B cell (primary cell): ENCODE results near the gene GAK. TPM values are rescaled to one million over a fixed set of nuclear protein-coding genes. Genes with fewer than 3 reads are reported as not detected.

Experiments used
- ATAC-seq: fragments of 200-7000 bp; cut with Tn5 transposase; one replicate; pipeline ENCODE4 v1.10.0; 2021; ENCODE audit warnings: low read depth, mild to moderate bottlenecking, moderate number of reproducible peaks, moderate library complexity
- CTCF ChIA-PET: fragments of 350-600 bp; sonication (Branson Sonifier 250); formaldehyde crosslinking; loops from one replicate; lab custom pipeline; 2021; ENCODE audit warnings: antibody characterized with exemption, inconsistent platforms; lab: Charles Lee
- POLR2A ChIA-PET: fragments of 350-600 bp; sonication (Branson Sonifier 250); formaldehyde crosslinking; loops from one replicate; lab custom pipeline; 2021; ENCODE audit warnings: antibody characterized with exemption; lab: Charles Lee
- DNase-seq: peaks from one replicate; pipeline ENCODE4 v3.0.0; 2013
- H2AFZ ChIP-seq: 2 replicates; pipeline ENCODE4 v1.6.1; 2012; ENCODE audit warnings: mild to moderate bottlenecking, low read depth, low read length; ENCODE audit not compliant: insufficient read depth, poor library complexity, severe bottlenecking
- H3K27ac ChIP-seq, 2 donors: 1 replicate in 1 of 2; 2 replicates in 1 of 2; pipeline ENCODE4 v1.5.1; 2012 to 2013; ENCODE audit warnings: low read length in 2 of 2, mild to moderate bottlenecking in 2 of 2, moderate library complexity in 1 of 2
- H3K27me3 ChIP-seq, 4 experiments: fragments of 200-600 bp in 1 of 4; sonication (generic) in 1 of 4; replicated peaks in 1 of 4; 1 replicate in 2 of 4; 2 replicates in 2 of 4; pipeline versions ENCODE4 v1.6.1 to v1.7.0; 2013 to 2016; ENCODE audit warnings: low read length in 3 of 4, mild to moderate bottlenecking in 2 of 4, mixed read lengths in 1 of 4, moderate library complexity in 1 of 4; ENCODE audit not compliant: insufficient read depth in 4 of 4, control insufficient read depth in 3 of 4; ENCODE audit errors: control extremely low read depth in 1 of 4
- H3K36me3 ChIP-seq, 2 experiments: replicated peaks in 1 of 2; 1 replicate in 1 of 2; 2 replicates in 1 of 2; pipeline versions ENCODE4 v1.6.1 to v1.7.1; 2013; ENCODE audit warnings: low read length in 1 of 2; ENCODE audit not compliant: insufficient read depth in 2 of 2, control insufficient read depth in 1 of 2; ENCODE audit errors: control extremely low read depth in 1 of 2, extremely low read depth in 1 of 2
- H3K4me1 ChIP-seq, 2 donors: fragments of 200-600 bp in 1 of 2; sonication (generic) in 1 of 2; 1 replicate in 1 of 2; 2 replicates in 1 of 2; pipeline versions ENCODE4 v1.5.1 to v1.6.1; 2013 to 2017; ENCODE audit warnings: low read length in 2 of 2; ENCODE audit not compliant: control insufficient read depth in 2 of 2, insufficient read depth in 2 of 2
- H3K4me2 ChIP-seq: replicated peaks from 2 replicates; pipeline ENCODE3; 2012; ENCODE audit warnings: mild to moderate bottlenecking, low read depth, low read length; ENCODE audit not compliant: poor library complexity, severe bottlenecking
- H3K4me3 ChIP-seq, 5 experiments: fragments of 200-600 bp in 1 of 5; sonication (generic) in 1 of 5; 1 replicate in 3 of 5; 2 replicates in 2 of 5; pipeline versions ENCODE4 v1.5.1 to v1.7.0; 2011 to 2016; ENCODE audit warnings: low read length in 4 of 5, mild to moderate bottlenecking in 4 of 5, low read depth in 2 of 5, control low read depth in 1 of 5, moderate library complexity in 1 of 5; ENCODE audit not compliant: insufficient read depth in 1 of 5; ENCODE audit errors: control extremely low read depth in 1 of 5, extremely low read depth in 1 of 5
- H3K79me2 ChIP-seq: fragments of 200-600 bp; sonication (generic); one replicate; pipeline ENCODE4 v1.6.0; 2016; ENCODE audit warnings: low read length; ENCODE audit not compliant: control insufficient read depth, insufficient read depth
- H3K9ac ChIP-seq: fragments of 200-600 bp; sonication (generic); 2 replicates; pipeline ENCODE4 v1.6.1; 2017; ENCODE audit warnings: mild to moderate bottlenecking, low read length, moderate library complexity
- H3K9me3 ChIP-seq, 3 donors: one replicate each; pipeline versions ENCODE4 v1.6.1 to v1.7.1; 2013; ENCODE audit warnings: low read length in 2 of 3; ENCODE audit not compliant: control insufficient read depth in 2 of 3, insufficient read depth in 1 of 3; ENCODE audit errors: control extremely low read depth in 1 of 3
- H4K20me1 ChIP-seq: 2 replicates; pipeline ENCODE4 v1.6.0; 2012; ENCODE audit warnings: mild to moderate bottlenecking, low read length; ENCODE audit not compliant: insufficient read depth, control insufficient read depth, poor library complexity, severe bottlenecking
- H3K27ac Mint-ChIP-seq: one replicate; pipeline ENCODE4 v1.8.0; 2021; ENCODE audit warnings: mixed read lengths
- H3K27me3 Mint-ChIP-seq: one replicate; pipeline ENCODE4 v1.8.0; 2021; ENCODE audit warnings: mixed read lengths
- H3K4me1 Mint-ChIP-seq: one replicate; pipeline ENCODE4 v1.8.0; 2021; ENCODE audit warnings: mixed read lengths
- H3K4me3 Mint-ChIP-seq: one replicate; pipeline ENCODE4 v1.8.0; 2021; ENCODE audit warnings: mixed read lengths
- H3K9me3 Mint-ChIP-seq: one replicate; pipeline ENCODE4 v1.8.0; 2022; ENCODE audit warnings: mixed read lengths; ENCODE audit not compliant: insufficient read depth
- CTCF ChIP-seq: fragments of 200-600 bp; IDR thresholded peaks from one replicate; pipeline ENCODE4 v1.8.0; 2022; ENCODE audit warnings: antibody characterized with exemption, mild to moderate bottlenecking
- EZH2 ChIP-seq: IDR thresholded peaks from 2 replicates; pipeline ENCODE4 v1.6.1; 2012; ENCODE audit warnings: borderline replicate concordance, low read depth, mild to moderate bottlenecking, moderate library complexity, low read length; ENCODE audit not compliant: insufficient read depth, poor library complexity, severe bottlenecking
- WGBS: methylation state at CpG from one replicate; pipeline ENCODE4 v1.1.5; 2013; ENCODE audit warnings: missing lambda C conversion rate; ENCODE audit not compliant: insufficient coverage; 5-methylcytosine and 5-hydroxymethylcytosine counted together
- intact Hi-C: fragments of 100-400 bp; cut with micrococcal nuclease; formaldehyde crosslinking; loops from one replicate; pipeline ENCODE4 v1.10.0; 2022
- polyA plus RNA-seq: library from polyadenylated mRNA; depleted of rRNA; stranded (reverse); fragments of >200 nt; gene quantifications from 2 replicates; pipeline ENCODE4 v1.2.3, GENCODE V29; 2012
- total RNA-seq, 2 donors: library from RNA; stranded (reverse); fragments of 120-200 nt in 1 of 2; gene quantifications; 1 replicate in 1 of 2; 2 replicates in 1 of 2; pipeline versions ENCODE4 v1.2.3 to v1.2.4, GENCODE V29; 2013 to 2022

The GAK gene
- total and polyA plus RNA-seq, 2 donors (not counting 1 experiment from before 2014, with no cell fraction given), result 113 to 283 TPM

DNA sequence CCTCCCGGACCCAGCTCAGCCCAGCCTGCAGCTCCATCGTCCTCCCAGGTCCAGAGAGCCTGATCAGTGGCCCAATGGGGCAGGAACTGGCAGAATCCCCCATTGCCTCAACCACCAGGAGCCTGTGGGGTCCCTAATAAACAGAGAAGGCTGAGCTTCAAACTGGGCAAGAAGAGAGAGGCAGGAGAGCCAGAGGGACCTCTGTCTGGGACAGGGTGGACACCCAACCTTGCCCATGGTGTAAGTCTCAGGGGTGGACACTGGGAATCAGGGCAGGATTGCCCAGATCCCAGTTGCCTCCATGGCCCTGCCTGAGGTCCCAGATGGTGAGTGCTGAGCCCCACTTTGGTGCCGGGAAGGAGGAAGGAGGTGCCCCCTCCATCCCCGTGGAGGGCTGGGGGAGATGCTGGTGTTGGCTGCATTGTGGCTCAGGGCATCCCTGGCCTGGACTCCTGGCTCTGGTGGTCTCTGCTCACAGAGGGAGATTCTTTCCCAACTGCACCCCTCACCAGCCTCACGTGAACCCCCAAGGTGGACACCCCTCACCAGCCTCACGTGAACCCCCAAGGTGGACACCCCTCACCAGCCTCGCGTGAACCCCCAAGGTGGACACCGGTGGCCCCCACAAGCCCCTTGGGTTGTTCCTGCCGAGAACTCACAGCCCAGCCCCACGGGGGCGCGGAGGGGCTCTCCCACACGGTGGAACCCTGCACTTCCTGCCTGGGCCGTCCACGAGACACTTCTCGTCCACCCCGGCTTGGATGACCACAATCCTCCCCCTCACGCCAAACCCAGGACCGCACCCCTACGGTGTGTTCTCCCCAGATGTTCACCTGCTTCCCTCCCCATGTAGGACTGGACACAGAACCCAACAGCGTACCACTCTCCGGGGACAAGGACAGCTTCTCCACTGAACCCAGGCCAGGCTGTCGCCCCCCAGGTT lies 111.6 kb downstream of the GAK start:
- H2AFZ ChIP-seq, result no peak overlapping the region
- peaks cover 0 to 58% (median 21%) of the 10 kb centered on the region in 4 experiments for H3K27me3 ChIP-seq
- ChIA-PET POLR2A (no interaction called here), CTCF (no interaction called here)
- no peaks in the 10 kb centered on the region for H3K36me3 ChIP-seq
- no peak overlapping the region for H3K4me2 ChIP-seq
- H3K4me3 ChIP-seq, result no peak overlapping the region
- H3K9ac ChIP-seq, result no peak overlapping the region
- Mint-ChIP-seq H3K9me3 (no peaks in the 10 kb centered on the region), H3K27ac (no peak overlapping the region), H3K4me3 (no peak overlapping the region), H3K27me3 (peaks cover 44% of the 10 kb centered on the region), H3K4me1 (no peaks in the 10 kb centered on the region)
- intact Hi-C loops, result no loop called here
- H3K27ac ChIP-seq, result no peak overlapping the region
- WGBS, result 83% methylated on average over 22 of the region's 24 CpGs
- H3K9me3 ChIP-seq, result peaks cover 0 to 32% (median 0%) of the 10 kb centered on the region in 3 donors
- H3K79me2 ChIP-seq, result no peaks in the 10 kb centered on the region
- peaks cover 8 to 17% of the 10 kb centered on the region in 2 donors for H3K4me1 ChIP-seq
- TF ChIP-seq EZH2, result no peak
- TF ChIP-seq CTCF, result no peak
- DNase-seq, result no peak
- no peak for ATAC-seq
- no peaks in the 10 kb centered on the region for H4K20me1 ChIP-seq
